ENCODE data around the gene IER5.

- TF ChIP-seq EZH2 (IDR thresholded peaks at IDR 0.05) (no peak), POLR2AphosphoS5 (IDR thresholded peaks at IDR 0.05; ENCODE audit: borderline replicate concordance, low read depth, low read length) (no peak), FOXP2 (optimal IDR thresholded peaks at IDR 0.05; ENCODE audit: control extremely low read depth, extremely low read length, insufficient read depth) (no peak)
These were observed 4.5 kb upstream of the IER5 start for GRCh38 chr1:181083842-181084605.
